IPS-18c (cell line): ENCODE results near the gene NUP50.

Experiments used
- H3K4me3 ChIP-seq: 2 replicates; pipeline ENCODE4 v1.7.0; 2013; ENCODE audit warnings: low read depth, mild to moderate bottlenecking, low read length, moderate library complexity; ENCODE audit not compliant: insufficient read depth
- H3K9me3 ChIP-seq: one replicate; pipeline ENCODE4 v1.6.1; 2013; ENCODE audit warnings: mild to moderate bottlenecking, low read length, moderate library complexity; ENCODE audit not compliant: control insufficient read depth, insufficient read depth

NUP50 gene

GRCh38 chr22:45230026-45230721 lies 66.4 kb downstream of the NUP50 start:
- Histone ChIP-seq H3K9me3 (no peaks in the 10 kb centered on the region), H3K4me3 (no peak overlapping the region)

DNA sequence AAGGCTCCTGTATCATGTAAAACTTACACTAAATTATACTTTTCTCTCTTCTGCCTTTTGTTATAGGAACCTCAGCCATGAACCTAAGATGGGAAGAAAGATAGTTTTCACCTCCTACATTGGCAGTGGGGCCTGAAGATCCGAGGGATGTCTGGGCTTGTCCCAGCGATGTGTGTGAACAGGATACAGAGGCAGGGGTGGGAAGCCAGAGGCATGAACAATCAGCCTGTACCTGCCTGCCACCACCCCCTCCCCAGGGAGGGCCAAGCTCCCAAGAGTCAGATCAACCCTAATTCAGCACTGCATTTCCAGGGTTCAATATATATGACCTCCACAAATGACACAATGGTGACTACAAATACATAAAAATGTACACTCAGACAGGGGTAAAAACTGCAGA lies 67.6 kb downstream of the NUP50 start:
- H3K9me3 ChIP-seq, result no peaks in the 10 kb centered on the region
- H3K4me3 ChIP-seq, result no peak overlapping the region

DNA sequence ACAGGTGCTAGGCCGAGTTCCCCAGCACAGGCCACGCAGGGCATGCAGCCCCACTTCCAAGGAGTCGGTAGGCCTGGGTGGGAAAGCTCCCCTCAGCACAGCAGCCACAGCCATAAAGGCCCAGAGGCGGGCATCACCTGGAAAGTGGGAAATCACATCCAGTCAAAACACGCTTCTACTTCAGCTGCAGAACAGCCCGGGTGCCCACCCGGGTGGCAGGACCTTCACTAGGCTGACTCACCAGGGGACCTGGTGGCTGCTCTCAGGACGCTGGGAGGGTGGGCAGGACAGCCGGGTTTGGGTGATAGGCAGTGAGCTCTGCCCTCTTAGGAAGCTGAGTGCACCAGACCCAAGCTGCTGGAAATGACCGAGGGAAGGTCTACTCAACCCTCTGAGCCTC lies 69.7 kb downstream of the NUP50 start:
- Histone ChIP-seq H3K9me3 (no peaks in the 10 kb centered on the region), H3K4me3 (no peak overlapping the region)

- H3K4me3 ChIP-seq, result no peak overlapping the region
- H3K9me3 ChIP-seq, result no peaks in the 10 kb centered on the region
Measured at GRCh38 chr22:45233827-45234226, 70.1 kb downstream of the NUP50 start.

- H3K9me3 ChIP-seq, result no peaks in the 10 kb centered on the region
- no peak overlapping the region for H3K4me3 ChIP-seq
Measured at GRCh38 chr22:45235101-45235777, 71.5 kb downstream of the NUP50 start.

- Histone ChIP-seq H3K9me3 (no peaks in the 10 kb centered on the region), H3K4me3 (no peak overlapping the region)
Measured at GRCh38 chr22:45235851-45236342, 72.2 kb downstream of the NUP50 start.

DNA sequence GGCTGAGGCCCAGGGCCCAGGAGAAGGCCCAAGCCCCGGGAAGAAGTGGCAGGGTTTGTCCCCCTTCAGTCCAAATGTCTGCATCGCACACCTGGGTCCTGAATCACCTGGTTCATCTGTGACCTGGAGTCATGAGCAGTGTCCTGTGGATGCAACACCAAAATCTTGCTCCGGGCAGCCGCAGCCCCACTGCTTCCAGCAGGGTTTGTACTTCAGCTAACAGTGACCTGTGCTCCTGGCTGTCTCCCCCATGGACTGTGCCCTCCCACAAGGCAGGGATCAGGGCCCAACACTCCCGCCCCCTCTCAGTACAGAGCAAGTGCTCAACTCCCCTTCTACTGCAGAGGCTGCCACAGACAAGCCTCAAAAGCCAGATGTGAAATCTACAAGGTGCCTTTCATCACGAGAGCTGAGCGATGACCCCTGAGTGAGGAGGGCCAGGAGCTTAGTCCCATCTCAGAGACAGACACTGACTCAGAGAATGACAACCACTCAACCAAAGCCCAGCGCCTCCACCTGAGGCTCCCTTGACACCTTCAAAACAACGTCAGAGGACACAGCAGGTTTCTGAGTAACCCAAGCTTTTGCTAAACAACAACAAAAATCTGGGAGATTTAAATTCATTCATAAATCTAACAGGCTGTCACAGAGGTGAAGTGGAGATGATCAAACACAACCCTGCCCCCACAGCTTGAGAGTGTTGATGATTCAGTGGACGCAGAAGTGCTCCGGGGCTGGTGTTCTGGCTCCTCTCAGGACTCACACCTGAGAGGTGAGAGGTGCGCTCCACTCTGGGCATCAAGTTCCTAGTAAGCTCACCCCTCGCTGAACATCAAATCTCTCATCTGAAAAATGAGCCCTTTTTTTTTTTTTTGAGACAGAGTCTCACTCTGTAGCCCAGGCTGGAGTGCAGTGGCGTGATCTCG lies 73.6 kb downstream of the NUP50 start:
- H3K9me3 ChIP-seq, result no peaks in the 10 kb centered on the region
- H3K4me3 ChIP-seq, result no peak overlapping the region
